Endometrial microvascular endothelial cells (primary cell): ENCODE measurements around the gene ITGB6. TPM values are rescaled to one million over a fixed set of nuclear protein-coding genes. Genes with fewer than 3 reads are reported as not detected.
"Not testable (repeated sequence)": the region's sequence is repeated elsewhere in the genome, so short reads cannot be mapped to it uniquely, and the experiment has no call there.

Experiments
- in situ Hi-C: cut with HindIII; loops from 2 replicates; pipeline ENCODE4 v1.10.0; 2017; ENCODE audit warnings: low sequenced_read_pairs, low pct_unique_long_range_greater_than_20kb; ENCODE audit errors: inconsistent ontology term
- total RNA-seq: library from RNA; depleted of rRNA; stranded (reverse); fragments of >200 nt; gene quantifications from one replicate; pipeline ENCODE4 v1.2.3, GENCODE V29; 2015; ENCODE audit errors: inconsistent ontology term

The ITGB6 gene
- total RNA-seq, 1 donor from 2014 or later: under 0.01 TPM

DNA sequence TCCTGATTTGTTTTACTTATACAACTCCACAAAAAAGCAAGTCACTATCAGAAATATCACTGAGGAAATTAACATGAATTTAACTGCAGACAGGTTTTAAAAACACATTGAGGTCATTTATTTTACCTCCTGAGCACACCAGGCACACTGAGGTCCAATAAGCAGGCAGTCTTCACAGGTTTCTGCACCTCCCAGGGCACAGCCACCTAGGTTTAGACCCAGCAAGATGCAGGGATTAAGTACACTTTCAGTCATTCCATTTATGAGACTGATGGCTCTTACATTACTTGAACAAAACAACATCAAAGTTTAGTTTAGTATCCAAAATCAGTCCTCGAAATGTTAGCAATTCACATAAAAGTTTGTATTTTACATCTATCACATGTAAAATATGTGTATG is 1.0 kb downstream of the ITGB6 start:
- in situ Hi-C loops: no loop called here

- in situ Hi-C loops: no loop called here
Observed at GRCh38 chr2:160197587-160197986, 2.5 kb downstream of the ITGB6 start.

DNA sequence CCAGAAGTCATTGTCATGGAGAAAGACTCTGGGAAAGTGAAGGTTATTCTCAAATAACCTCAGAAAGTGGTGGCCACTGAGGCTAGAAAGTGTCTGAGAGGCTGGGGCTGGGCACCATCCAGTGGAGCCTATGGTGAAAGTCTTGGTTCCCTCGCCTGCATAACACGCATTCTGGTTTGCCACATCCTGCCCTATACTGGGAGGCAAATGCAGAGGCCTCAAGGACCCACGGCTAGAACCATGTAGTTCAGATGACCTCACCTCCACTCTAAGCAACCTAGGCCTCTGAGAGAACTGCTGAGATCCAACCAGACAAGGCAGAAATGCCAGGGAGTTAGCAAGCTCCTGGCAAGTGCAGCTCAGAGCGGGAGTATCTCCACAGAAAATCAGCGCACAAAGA is 5.1 kb downstream of the ITGB6 start:
- in situ Hi-C loops: no loop called here

GRCh38 chr2:160194351-160194750 is 5.7 kb downstream of the ITGB6 start:
- in situ Hi-C loops: no loop called here

DNA sequence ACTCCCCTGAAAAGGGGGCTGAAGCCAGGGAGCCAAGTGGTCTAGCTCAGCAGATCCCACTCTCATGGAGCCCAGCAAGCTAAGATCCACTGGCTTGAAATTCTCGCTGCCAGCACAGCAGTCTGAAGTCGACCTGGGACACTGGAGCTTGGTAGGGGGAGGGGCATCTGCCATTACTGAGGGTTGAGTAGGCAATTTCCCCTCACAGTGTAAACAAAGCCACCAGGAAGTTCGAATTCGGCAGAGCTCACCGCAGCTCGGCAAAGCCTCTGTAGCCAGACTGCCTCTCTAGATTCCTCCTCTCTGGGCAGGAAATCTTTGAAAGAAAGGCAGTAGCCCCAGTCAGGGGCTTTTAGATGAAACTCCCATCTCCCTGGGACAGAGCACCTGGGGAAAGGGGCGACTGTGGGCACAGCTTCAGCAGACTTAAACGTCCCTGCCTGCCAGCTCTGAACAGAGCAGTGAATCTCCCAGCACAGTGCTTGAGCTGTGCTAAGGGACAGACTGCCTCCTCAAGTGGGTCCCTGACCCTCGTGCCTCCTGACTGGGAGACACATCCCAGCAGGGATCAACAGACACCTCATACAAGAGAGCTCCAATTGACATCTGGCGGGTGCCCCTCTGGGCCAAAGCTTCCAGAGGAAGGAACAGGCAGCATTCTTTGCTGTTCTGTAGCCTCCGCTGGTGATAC is 18.8 kb downstream of the ITGB6 start:
- in situ Hi-C loops: not testable (repeated sequence)

- in situ Hi-C loops: not testable (repeated sequence)
Observed at GRCh38 chr2:160180690-160181089, 19.4 kb downstream of the ITGB6 start.

GRCh38 chr2:160180172-160180571 is 19.9 kb downstream of the ITGB6 start:
- in situ Hi-C loops: no loop called here

DNA sequence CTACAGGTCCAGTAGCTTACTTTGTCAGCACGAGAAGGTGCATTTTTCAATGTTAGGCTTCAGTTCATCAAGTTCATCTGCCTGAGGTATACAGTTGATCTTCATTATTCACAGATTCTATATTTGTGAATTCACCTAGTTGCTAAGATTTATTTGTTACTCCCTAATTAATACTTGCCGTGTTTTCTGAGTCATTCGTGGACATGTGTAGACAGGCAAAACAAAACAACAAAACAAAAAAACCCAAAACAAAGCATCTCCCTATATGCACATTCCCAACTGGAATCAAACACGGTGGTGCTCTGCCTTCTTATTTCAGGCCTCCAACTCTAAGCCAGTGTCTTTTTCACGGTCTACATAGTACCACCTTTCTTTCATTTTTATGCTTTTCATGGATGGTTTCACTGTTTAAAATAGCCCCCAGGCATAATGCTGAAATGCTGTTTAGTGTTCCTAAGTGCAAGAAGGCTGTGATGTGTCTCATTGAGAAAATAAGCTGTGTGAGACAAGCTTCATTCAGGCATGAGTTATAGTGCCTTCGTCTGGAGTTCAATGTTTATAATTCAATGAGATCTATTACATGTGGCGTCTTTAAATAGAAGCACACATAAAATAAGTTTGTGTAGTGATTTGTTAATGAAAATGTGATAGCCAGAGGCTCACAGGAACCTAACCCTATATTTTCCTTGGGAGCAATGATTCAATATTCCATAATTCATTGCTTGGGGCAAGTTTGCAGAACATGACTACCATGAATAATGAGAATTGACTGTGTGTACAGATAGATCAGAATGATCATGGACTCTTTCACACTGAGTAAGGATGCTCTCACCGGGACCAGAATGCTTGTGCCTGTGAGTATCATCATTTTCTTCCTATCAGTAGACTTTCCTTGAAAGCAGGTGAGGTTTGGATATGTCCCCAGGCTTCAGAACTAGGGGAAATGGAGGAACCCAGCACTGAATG is 24.6 kb downstream of the ITGB6 start:
- in situ Hi-C loops: no loop called here

DNA sequence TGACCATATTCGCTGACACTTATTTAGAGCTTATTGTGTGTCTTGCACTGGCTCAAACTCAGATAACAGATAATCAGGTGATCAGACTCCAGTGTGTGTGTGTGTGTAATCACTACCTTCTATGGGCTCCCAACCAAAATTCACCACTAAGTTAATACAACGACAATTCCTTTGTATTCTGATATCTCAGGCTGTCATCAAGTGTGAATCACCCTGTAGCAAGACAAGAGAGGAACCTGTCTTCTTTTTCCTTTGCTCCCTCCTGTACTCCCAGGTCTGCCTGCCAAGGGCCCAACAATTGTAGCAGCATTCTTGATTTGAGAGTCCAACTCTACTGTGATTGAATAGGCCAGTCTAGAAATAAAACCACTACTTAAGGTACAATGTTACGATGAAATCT is 25.8 kb downstream of the ITGB6 start:
- in situ Hi-C loops: no loop called here

- in situ Hi-C loops: no loop called here
Observed at GRCh38 chr2:160169988-160170387, 30.1 kb downstream of the ITGB6 start.

DNA sequence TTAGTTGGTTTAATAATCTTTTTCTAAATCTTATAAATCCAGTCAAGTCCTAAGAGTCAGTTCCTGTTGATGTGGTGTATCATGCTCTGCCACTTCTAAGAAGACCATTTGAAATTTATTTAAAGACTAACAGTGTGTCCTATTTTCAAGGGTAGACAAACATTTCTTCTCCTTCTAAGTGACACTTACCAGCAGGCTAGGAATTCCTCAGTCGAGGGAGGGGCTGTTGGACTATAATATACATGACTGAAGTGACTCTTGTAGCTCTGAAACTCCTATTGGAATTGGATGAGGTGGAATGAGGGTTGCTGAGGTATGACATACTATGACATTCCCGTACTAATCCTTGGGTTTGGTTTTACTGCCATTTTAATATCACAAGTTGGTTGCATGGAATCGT is 30.6 kb downstream of the ITGB6 start:
- in situ Hi-C loops: no loop called here

- in situ Hi-C loops: no loop called here
Observed at GRCh38 chr2:160168878-160169277, 31.2 kb downstream of the ITGB6 start.

GRCh38 chr2:160167089-160167740 is 32.9 kb downstream of the ITGB6 start:
- in situ Hi-C loops: no loop called here

DNA sequence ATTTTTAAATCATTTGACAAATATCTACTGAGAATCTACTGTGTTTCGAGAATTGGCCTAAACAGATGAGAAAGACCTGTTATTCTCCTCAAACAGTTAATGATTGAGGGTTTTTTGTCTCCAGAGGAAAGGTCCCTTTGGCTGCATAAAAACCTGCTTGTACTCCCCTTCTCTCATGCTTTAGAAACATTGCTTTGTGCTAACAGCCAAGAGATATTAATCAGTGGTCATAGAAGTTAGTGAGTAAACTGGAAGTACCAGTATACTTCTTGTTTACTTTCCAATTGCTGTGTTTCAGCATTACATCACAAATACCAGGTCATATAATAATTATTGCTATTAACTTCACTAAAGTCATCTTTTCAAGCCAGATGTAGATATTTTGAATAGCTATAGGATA is 34.1 kb downstream of the ITGB6 start:
- in situ Hi-C loops: no loop called here

GRCh38 chr2:160165081-160165480 is 35.0 kb downstream of the ITGB6 start:
- in situ Hi-C loops: no loop called here

DNA sequence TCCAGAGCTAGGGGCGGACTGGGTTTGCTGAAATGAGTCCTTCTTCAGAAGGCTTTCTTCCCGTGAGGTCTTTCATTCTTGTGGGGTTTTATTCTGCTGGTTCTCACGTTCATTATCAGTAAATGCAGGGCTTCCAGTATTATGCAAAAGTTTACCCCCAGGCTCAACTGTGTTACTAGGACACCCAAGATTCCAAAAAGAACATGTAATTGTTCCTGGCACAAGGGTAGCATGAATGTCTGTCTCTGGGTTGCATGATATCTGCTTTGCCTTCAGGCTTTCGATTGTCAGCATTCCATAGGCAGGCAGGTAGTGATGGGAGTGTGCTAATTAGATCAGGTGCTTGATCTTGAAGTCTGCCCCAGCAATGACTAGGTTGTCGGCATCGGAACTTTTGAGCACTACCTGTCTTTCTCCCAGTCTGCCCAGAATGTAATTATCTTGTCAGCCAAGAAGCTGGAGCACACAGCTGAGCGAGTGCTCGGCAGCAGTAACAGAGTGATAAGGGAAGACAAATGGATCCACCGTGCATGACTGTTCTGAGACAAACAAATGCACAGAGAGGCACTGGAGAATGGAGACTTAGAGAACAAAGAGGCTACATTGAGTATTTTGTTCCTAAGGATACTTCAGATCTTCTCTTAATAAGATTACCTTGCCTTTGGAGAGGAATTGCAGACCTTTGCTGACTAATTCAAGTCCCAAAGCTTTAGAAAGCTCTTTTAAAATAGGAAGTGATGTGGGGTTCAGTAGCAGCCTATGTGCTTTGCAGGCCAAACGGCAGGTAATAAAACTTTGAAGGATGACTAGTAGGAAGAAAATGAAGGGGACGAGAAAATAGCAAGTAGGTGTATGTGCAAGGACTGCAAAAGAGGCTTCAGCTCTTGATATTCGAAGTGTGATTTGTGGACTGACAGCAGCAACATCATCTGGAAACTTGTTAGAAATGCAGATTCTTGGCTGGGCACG is 41.9 kb downstream of the ITGB6 start:
- in situ Hi-C loops: no loop called here

- in situ Hi-C loops: no loop called here
Observed at GRCh38 chr2:160156665-160157064, 43.4 kb downstream of the ITGB6 start.

GRCh38 chr2:160156100-160156499 is 44.0 kb downstream of the ITGB6 start:
- in situ Hi-C loops: no loop called here

DNA sequence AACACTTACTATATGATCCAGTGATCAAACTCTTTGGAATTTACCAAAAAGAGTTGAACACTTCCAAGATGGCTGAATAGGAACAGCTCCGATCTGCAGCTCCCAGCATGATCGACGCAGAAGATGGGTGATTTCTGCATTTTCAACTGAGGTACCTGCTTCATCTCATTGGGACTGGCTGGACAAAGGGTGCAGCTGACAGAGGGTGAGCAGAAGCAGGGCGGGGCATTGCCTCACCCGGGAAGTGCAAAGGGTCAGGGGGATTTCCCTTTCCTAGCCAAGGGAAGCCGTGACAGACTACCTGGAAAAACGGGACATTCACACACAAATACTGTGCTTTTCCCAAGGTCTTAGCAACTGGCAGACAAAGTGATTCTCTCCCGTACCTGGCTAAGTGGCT is 51.7 kb downstream of the ITGB6 start:
- in situ Hi-C loops: not testable (repeated sequence)
